GM23248 (cell line): ENCODE data around the gene ANAPC2.

ENCODE experiments used
- EZH2 ChIP-seq: fragments of 200-600 bp; sonication (generic); IDR thresholded peaks from 2 replicates; pipeline ENCODE4 v1.6.1; 2018; ENCODE audit warnings: antibody characterized with exemption, mild to moderate bottlenecking; ENCODE audit not compliant: insufficient read depth, poor library complexity, severe bottlenecking
- EZH2phosphoT487 ChIP-seq: fragments of 200-600 bp; sonication (generic); IDR thresholded peaks from 2 replicates; pipeline ENCODE4 v1.6.1; 2018; ENCODE audit warnings: antibody characterized with exemption, moderate library complexity, mild to moderate bottlenecking, low read depth; ENCODE audit not compliant: insufficient read depth

- TF ChIP-seq EZH2: no peak
- TF ChIP-seq EZH2phosphoT487: no peak
Observed at GRCh38 chr9:137176302-137177182, 11.8 kb downstream of the ANAPC2 start.
